K562 (cell line): ENCODE data around the gene TTC39C. TPM values are rescaled to one million over a fixed set of nuclear protein-coding genes. Genes with fewer than 3 reads are reported as not detected.

Source experiments
- ATAC-seq: fragments of 200-7000 bp; cut with Tn5 transposase; 3 replicates; pipeline ENCODE4 v1.9.1; 2020; ENCODE audit warnings: moderate library complexity
- BruUV-seq: library from RNA; stranded (reverse); fragments of 400-500 nt; replicated peaks from 2 replicates; lab custom pipeline; 2021; lab: Mats Ljungman, UMichigan
- CTCF ChIA-PET: fragments of 300-600 bp; formaldehyde crosslinking; extraction: SDS; loops from one replicate; lab custom pipeline; 2021; ENCODE audit warnings: low intra/inter-chr PET ratio; lab: Yijun Ruan, JAX
- POLR2A ChIA-PET: fragments of 300-600, 350-650 bp; sonication (Branson Sonifier 250); formaldehyde crosslinking; extraction: SDS; loops from one replicate; lab custom pipeline; 2021; ENCODE audit warnings: antibody characterized with exemption, inconsistent platforms; lab: Yijun Ruan, JAX
- DNase-seq, 4 experiments: peaks; one replicate each; pipeline versions ENCODE4 v3.0.0 to v3.0.0-alpha.2; 2011 to 2018; ENCODE audit warnings: low spot score in 3 of 4, mixed read lengths in 3 of 4; ENCODE audit errors: extremely low read depth in 1 of 4
- FAIRE-seq: peaks from 2 replicates; lab custom pipeline; 2011; peaks lifted over from hg19 to GRCh38; lab: Jason Lieb, UNC
- H2AFZ ChIP-seq: 2 replicates; pipeline ENCODE4 v1.6.0; 2011; ENCODE audit warnings: low read depth, low read length, control low read depth, inconsistent platforms
- H3K27ac ChIP-seq: fragments of 200-600 bp; 3 replicates; pipeline ENCODE4 v1.8.0; 2011; ENCODE audit warnings: low read depth, mild to moderate bottlenecking, control low read depth, inconsistent platforms, low read length, moderate library complexity, mixed read lengths; ENCODE audit errors: extremely low read depth
- H3K27me3 ChIP-seq, 2 experiments: fragments of 300-600 bp in 1 of 2; 2 replicates in 1 of 2; 3 replicates in 1 of 2; pipeline versions ENCODE4 v1.6.0 to v1.8.0; 2011; ENCODE audit warnings: inconsistent platforms in 2 of 2, low read length in 2 of 2, mild to moderate bottlenecking in 1 of 2, mixed read lengths in 1 of 2, moderate library complexity in 1 of 2; ENCODE audit not compliant: control insufficient read depth in 2 of 2, insufficient read depth in 2 of 2
- H3K36me3 ChIP-seq: fragments of 300-600 bp; 3 replicates; pipeline ENCODE4 v1.8.0; 2011; ENCODE audit warnings: mild to moderate bottlenecking, low read length, inconsistent platforms; ENCODE audit not compliant: control insufficient read depth, insufficient read depth
- H3K4me1 ChIP-seq, 2 experiments: fragments of 200-600 bp in 1 of 2; replicated peaks in 1 of 2; 2 replicates in 1 of 2; 3 replicates in 1 of 2; pipeline versions ENCODE4 v1.5.1 to v1.8.0; 2011; ENCODE audit warnings: inconsistent platforms in 2 of 2, low read length in 2 of 2, mild to moderate bottlenecking in 1 of 2, mixed read lengths in 1 of 2, moderate library complexity in 1 of 2; ENCODE audit not compliant: control insufficient read depth in 2 of 2, insufficient read depth in 2 of 2
- H3K4me2 ChIP-seq: 2 replicates; pipeline ENCODE4 v1.6.1; 2011; ENCODE audit warnings: low read length, control low read depth, inconsistent platforms, mixed read lengths; ENCODE audit not compliant: insufficient read depth
- H3K4me3 ChIP-seq: fragments of 200-600 bp; sonication (generic), shearing (Covaris generic); 2 replicates; pipeline ENCODE4 v1.5.1; 2016; ENCODE audit warnings: control low read depth, inconsistent platforms
- H3K79me2 ChIP-seq: fragments of 200-600 bp; 3 replicates; pipeline ENCODE4 v1.8.0; 2011; ENCODE audit warnings: low read length, inconsistent platforms; ENCODE audit not compliant: control insufficient read depth, insufficient read depth
- H3K9ac ChIP-seq, 2 experiments: 2 replicates each; pipeline versions ENCODE4 v1.6.0 to v1.6.1; 2011; ENCODE audit warnings: low read depth in 2 of 2, low read length in 2 of 2, control low read depth in 1 of 2, inconsistent platforms in 1 of 2, mild to moderate bottlenecking in 1 of 2, mixed read lengths in 1 of 2; ENCODE audit not compliant: insufficient read depth in 1 of 2
- H3K9me1 ChIP-seq: one replicate; pipeline ENCODE4 v1.6.0; 2011; ENCODE audit warnings: inconsistent platforms, mild to moderate bottlenecking, low read length, moderate library complexity; ENCODE audit not compliant: control insufficient read depth, insufficient read depth
- H3K9me3 ChIP-seq: replicated peaks from 2 replicates; pipeline ENCODE4 v1.5.1; 2011; ENCODE audit warnings: low read depth, low read length, inconsistent platforms; ENCODE audit not compliant: control insufficient read depth, insufficient read depth
- H4K20me1 ChIP-seq: replicated peaks from 2 replicates; pipeline ENCODE4 v1.6.1; 2011; ENCODE audit warnings: low read length, inconsistent platforms, mixed read lengths; ENCODE audit not compliant: control insufficient read depth, insufficient read depth
- BMI1 ChIP-seq: fragments of 150-350 bp; IDR thresholded peaks from 2 replicates; pipeline ENCODE4 v1.6.1; 2014; ENCODE audit warnings: low read length
- DNMT1 ChIP-seq: fragments of 450-650 bp; IDR thresholded peaks from 2 replicates; pipeline ENCODE4 v1.6.1; 2016; ENCODE audit warnings: antibody characterized with exemption, mild to moderate bottlenecking
- PRMT5 ChIP-seq: sonication (generic); formaldehyde crosslinking; IDR thresholded peaks from 2 replicates; pipeline ENCODE4 v1.5.0; 2020; ENCODE audit warnings: missing genetic modification reagents
- RBM34 ChIP-seq: fragments of 200-400 bp; formaldehyde crosslinking; IDR thresholded peaks from 2 replicates; pipeline ENCODE4 v1.6.1; 2018; ENCODE audit warnings: low read length, borderline replicate concordance; ENCODE audit not compliant: insufficient read depth
- SIN3A ChIP-seq, 2 experiments: fragments of 150-350 bp in 1 of 2; IDR thresholded peaks; 2 replicates each; pipeline ENCODE4 v1.6.1; 2011 to 2016; ENCODE audit warnings: borderline replicate concordance in 2 of 2, low read depth in 2 of 2, low read length in 2 of 2, mild to moderate bottlenecking in 2 of 2, moderate library complexity in 2 of 2; ENCODE audit not compliant: control insufficient read depth in 1 of 2
- SRSF3 ChIP-seq: fragments of 200-400 bp; formaldehyde crosslinking; IDR thresholded peaks from 2 replicates; pipeline ENCODE4 v1.6.1; 2016; ENCODE audit warnings: mild to moderate bottlenecking, low read length, moderate library complexity; ENCODE audit not compliant: insufficient read depth
- ZC3H4 ChIP-seq: sonication (generic); formaldehyde crosslinking; IDR thresholded peaks from 2 replicates; pipeline ENCODE4 v1.9.0; 2021; ENCODE audit warnings: missing genetic modification reagents, borderline replicate concordance
- ZFP36 ChIP-seq: fragments of 150-350 bp; IDR thresholded peaks from 2 replicates; pipeline ENCODE4 v1.6.1; 2018; ENCODE audit warnings: low read length, low read depth; ENCODE audit not compliant: partially characterized antibody
- WGBS: fragments of 100-300 bp; shearing (Covaris generic); methylation state at CpG from one replicate; pipeline ENCODE4 v1.1.6; 2016; ENCODE audit warnings: low coverage, mixed read lengths; ENCODE audit not compliant: insufficient coverage; ENCODE audit errors: missing lambda C conversion rate; 5-methylcytosine and 5-hydroxymethylcytosine counted together
- in situ Hi-C: fragments of 300-500 bp; cut with MboI; formaldehyde crosslinking; loops from 4 replicates; pipeline ENCODE4 v1.15.0; 2018; ENCODE audit warnings: inconsistent platforms, mixed read lengths
- intact Hi-C: fragments of 100-400 bp; cut with micrococcal nuclease; formaldehyde crosslinking; loops from 2 replicates; pipeline ENCODE4 v1.14.2; 2022
- polyA plus RNA-seq, 8 experiments: library from polyadenylated mRNA; depleted of rRNA in 4 of 8; stranded (reverse) in 5 of 8; unstranded in 3 of 8; fragments of >200 nt; fragmentation: Nextera tagmentation in 2 of 8; fragmentation: Illumina TruSeq in 1 of 8; extraction: Ambion mirVana in 2 of 8; extraction: Trizol in 1 of 8; gene quantifications; 2 replicates each; pipeline versions ENCODE4 v1.2.1 to v1.2.3, GENCODE V29; 2011 to 2014; ENCODE audit warnings: inconsistent platforms in 1 of 8, missing spikeins in 1 of 8
- total RNA-seq, 7 experiments: library from RNA; depleted of rRNA in 6 of 7; stranded (reverse); fragments of >200 nt in 6 of 7; fragmentation: Illumina TruSeq in 2 of 7; extraction: Trizol in 2 of 7; gene quantifications; 2 replicates each; pipeline versions ENCODE4 v1.2.1 to v1.2.3, GENCODE V29; 2011 to 2021; ENCODE audit warnings: low replicate concordance in 1 of 7
- TF ChIP-seq, protein P1 (sequence below): IDR thresholded peaks from 3 replicates; pipeline ENCODE4 v1.6.1; 2011; ENCODE audit warnings: borderline replicate concordance, mild to moderate bottlenecking; ENCODE audit not compliant: insufficient read length, insufficient read depth
- TF ChIP-seq, protein P2 (sequence below): fragments of 450-650 bp; IDR thresholded peaks from 2 replicates; pipeline ENCODE4 v1.6.1; 2017; ENCODE audit warnings: antibody characterized with exemption, mild to moderate bottlenecking
- TF ChIP-seq, protein P3 (sequence below): fragments of 250-450 bp; sonication (Bioruptor Pico); IDR thresholded peaks from 2 replicates; pipeline ENCODE4 v1.8.0; 2022; ENCODE audit warnings: inconsistent platforms

TTC39C gene
- total and polyA plus RNA-seq, 9 of the 15 experiments (the other 6 are each of a cell fraction or from before 2014, with no cell fraction given), result 0.01 to 0.58 (median 0.18) TPM; not detected in 5

DNA sequence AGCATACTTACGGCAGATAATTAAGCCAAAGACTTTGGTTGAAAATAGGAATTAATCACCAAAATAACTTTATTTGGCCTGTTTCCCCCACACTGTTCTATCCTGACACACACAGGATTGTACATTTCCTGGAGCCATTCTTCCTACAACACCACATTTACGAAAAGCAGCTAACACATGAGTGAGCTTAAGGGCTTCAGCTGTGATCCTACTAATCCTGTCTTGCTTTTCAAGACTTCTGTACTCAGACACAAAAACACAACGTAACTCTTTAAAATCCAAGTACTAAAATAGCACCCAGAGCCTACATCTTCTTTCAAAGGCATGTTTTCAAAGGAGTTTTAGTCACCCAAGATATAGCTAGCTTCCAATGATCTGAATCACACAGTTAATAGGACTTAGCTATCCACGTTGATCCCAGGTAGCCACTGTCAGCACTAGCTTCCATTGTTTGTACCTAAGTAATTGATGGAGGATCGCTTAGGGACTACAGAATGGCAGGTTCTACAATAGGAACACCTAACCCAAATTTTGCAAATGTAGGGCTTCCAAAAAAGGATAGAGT, 42.8 kb upstream of the TTC39C start:
- Histone ChIP-seq H3K9me3 (no peaks in the 10 kb centered on the region), H3K4me3 (no peak overlapping the region), H3K27ac (no peak overlapping the region), H4K20me1 (no peaks in the 10 kb centered on the region), H3K9ac (no peak overlapping the region), H2AFZ (no peak overlapping the region), H3K79me2 (no peaks in the 10 kb centered on the region), H3K36me3 (no peaks in the 10 kb centered on the region), H3K9me1 (no peaks in the 10 kb centered on the region), H3K27me3 (peaks cover 0 to 7% of the 10 kb centered on the region in 2 experiments; a peak in 1 of 5 replicates), H3K4me1 (no peaks in the 10 kb centered on the region), H3K4me2 (no peak overlapping the region)
- no peak for FAIRE-seq
- 2% methylated on average over 5 of the region's 5 CpGs for WGBS
- intact Hi-C loops (no loop called here), in situ Hi-C loops (no loop called here)
- DNase-seq, result no peak
- TF ChIP-seq, protein P1, sequence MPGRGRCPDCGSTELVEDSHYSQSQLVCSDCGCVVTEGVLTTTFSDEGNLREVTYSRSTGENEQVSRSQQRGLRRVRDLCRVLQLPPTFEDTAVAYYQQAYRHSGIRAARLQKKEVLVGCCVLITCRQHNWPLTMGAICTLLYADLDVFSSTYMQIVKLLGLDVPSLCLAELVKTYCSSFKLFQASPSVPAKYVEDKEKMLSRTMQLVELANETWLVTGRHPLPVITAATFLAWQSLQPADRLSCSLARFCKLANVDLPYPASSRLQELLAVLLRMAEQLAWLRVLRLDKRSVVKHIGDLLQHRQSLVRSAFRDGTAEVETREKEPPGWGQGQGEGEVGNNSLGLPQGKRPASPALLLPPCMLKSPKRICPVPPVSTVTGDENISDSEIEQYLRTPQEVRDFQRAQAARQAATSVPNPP, result no peak
- TF ChIP-seq PRMT5 (CRISPR knock-in tag) (no peak), DNMT1 (no peak), SIN3A (IDR thresholded peaks at IDR 0.05; ENCODE audit: borderline replicate concordance in 2 of 2, control insufficient read depth in 1 of 2, low read depth in 2 of 2, low read length in 2 of 2) (no peak), ZFP36 (no peak), SRSF3 (no peak), BMI1 (no peak), RBM34 (no peak), ZC3H4 (CRISPR knock-in tag) (no peak)
- TF ChIP-seq, protein P2, sequence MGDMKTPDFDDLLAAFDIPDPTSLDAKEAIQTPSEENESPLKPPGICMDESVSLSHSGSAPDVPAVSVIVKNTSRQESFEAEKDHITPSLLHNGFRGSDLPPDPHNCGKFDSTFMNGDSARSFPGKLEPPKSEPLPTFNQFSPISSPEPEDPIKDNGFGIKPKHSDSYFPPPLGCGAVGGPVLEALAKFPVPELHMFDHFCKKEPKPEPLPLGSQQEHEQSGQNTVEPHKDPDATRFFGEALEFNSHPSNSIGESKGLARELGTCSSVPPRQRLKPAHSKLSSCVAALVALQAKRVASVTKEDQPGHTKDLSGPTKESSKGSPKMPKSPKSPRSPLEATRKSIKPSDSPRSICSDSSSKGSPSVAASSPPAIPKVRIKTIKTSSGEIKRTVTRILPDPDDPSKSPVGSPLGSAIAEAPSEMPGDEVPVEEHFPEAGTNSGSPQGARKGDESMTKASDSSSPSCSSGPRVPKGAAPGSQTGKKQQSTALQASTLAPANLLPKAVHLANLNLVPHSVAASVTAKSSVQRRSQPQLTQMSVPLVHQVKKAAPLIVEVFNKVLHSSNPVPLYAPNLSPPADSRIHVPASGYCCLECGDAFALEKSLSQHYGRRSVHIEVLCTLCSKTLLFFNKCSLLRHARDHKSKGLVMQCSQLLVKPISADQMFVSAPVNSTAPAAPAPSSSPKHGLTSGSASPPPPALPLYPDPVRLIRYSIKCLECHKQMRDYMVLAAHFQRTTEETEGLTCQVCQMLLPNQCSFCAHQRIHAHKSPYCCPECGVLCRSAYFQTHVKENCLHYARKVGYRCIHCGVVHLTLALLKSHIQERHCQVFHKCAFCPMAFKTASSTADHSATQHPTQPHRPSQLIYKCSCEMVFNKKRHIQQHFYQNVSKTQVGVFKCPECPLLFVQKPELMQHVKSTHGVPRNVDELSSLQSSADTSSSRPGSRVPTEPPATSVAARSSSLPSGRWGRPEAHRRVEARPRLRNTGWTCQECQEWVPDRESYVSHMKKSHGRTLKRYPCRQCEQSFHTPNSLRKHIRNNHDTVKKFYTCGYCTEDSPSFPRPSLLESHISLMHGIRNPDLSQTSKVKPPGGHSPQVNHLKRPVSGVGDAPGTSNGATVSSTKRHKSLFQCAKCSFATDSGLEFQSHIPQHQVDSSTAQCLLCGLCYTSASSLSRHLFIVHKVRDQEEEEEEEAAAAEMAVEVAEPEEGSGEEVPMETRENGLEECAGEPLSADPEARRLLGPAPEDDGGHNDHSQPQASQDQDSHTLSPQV, result no peak
- TF ChIP-seq, protein P3, sequence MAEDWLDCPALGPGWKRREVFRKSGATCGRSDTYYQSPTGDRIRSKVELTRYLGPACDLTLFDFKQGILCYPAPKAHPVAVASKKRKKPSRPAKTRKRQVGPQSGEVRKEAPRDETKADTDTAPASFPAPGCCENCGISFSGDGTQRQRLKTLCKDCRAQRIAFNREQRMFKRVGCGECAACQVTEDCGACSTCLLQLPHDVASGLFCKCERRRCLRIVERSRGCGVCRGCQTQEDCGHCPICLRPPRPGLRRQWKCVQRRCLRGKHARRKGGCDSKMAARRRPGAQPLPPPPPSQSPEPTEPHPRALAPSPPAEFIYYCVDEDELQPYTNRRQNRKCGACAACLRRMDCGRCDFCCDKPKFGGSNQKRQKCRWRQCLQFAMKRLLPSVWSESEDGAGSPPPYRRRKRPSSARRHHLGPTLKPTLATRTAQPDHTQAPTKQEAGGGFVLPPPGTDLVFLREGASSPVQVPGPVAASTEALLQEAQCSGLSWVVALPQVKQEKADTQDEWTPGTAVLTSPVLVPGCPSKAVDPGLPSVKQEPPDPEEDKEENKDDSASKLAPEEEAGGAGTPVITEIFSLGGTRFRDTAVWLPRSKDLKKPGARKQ (CRISPR knock-in tag), result no peak
- POLR2A ChIA-PET, result no interaction called here
- no TSS peak for BruUV-seq
- CTCF ChIA-PET, result no interaction called here
- no peak for ATAC-seq
